GM18498 (cell line): ENCODE results near the gene DCTN2.

Experiments
- ATAC-seq: cut with Tn5 transposase; IDR thresholded peaks from one replicate; pipeline ENCODE4 v1.9.1; 2021; ENCODE audit warnings: mild to moderate bottlenecking, moderate library complexity; ENCODE audit not compliant: unreplicated experiment

Gene DCTN2

GRCh38 chr12:57550641-57551549, 3.9 kb upstream of the DCTN2 start:
- no peak for ATAC-seq

- peak; percentile 27 for ATAC-seq
Measured at GRCh38 chr12:57549909-57550640, 3.1 kb upstream of the DCTN2 start, which contains the start of gene KIF5A. Gene KIF5A (plus strand): TSS chr12:57550044. CDS start chr12:57550272, 228 bp downstream.

- ATAC-seq = no peak
Measured at GRCh38 chr12:57549203-57549908, 2.4 kb upstream of the DCTN2 start.

- no peak for ATAC-seq
Measured at GRCh38 chr12:57548488-57548887, 1.5 kb upstream of the DCTN2 start.

- no peak for ATAC-seq
Measured at GRCh38 chr12:57548013-57548315, 972 bp upstream of the DCTN2 start.

- ATAC-seq = no peak
Measured at GRCh38 chr12:57547288-57548012, 458 bp upstream of the DCTN2 start.

GRCh38 chr12:57545809-57546437, 1.1 kb downstream of the DCTN2 start:
- no peak for ATAC-seq

- ATAC-seq = no peak
Measured at GRCh38 chr12:57543581-57543980, 3.4 kb downstream of the DCTN2 start.

GRCh38 chr12:57541717-57542116, 5.3 kb downstream of the DCTN2 start:
- no peak for ATAC-seq

GRCh38 chr12:57541001-57541400, 6.0 kb downstream of the DCTN2 start:
- ATAC-seq = no peak

GRCh38 chr12:57539134-57539768, 7.7 kb downstream of the DCTN2 start:
- ATAC-seq = no peak

GRCh38 chr12:57536597-57536942, 10.4 kb downstream of the DCTN2 start:
- ATAC-seq = no peak

GRCh38 chr12:57535764-57536596, 11.0 kb downstream of the DCTN2 start:
- ATAC-seq = no peak

GRCh38 chr12:57534991-57535543, 11.9 kb downstream of the DCTN2 start:
- ATAC-seq = no peak

- ATAC-seq = no peak
Measured at GRCh38 chr12:57534250-57534649, 12.7 kb downstream of the DCTN2 start.

- ATAC-seq = no peak
Measured at GRCh38 chr12:57533108-57533507, 13.9 kb downstream of the DCTN2 start.

- no peak for ATAC-seq
Measured at GRCh38 chr12:57531836-57532235, 15.2 kb downstream of the DCTN2 start.

GRCh38 chr12:57530396-57531142, 16.4 kb downstream of the DCTN2 start:
- no peak for ATAC-seq
